Neural cell (in vitro differentiated cells): Measurements from ENCODE around the gene FREY1. TPM values are rescaled to one million over a fixed set of nuclear protein-coding genes. Genes with fewer than 3 reads are reported as not detected.

Source experiments
- H2AFZ ChIP-seq: fragments of 200-600, 300-800 bp; sonication (generic), shearing (Covaris generic); 2 replicates; pipeline ENCODE4 v1.6.0; 2014; ENCODE audit warnings: low read depth, mild to moderate bottlenecking, antibody characterized with exemption, low read length, moderate library complexity
- H3F3A ChIP-seq: fragments of 200-600 bp; shearing (Covaris generic); 2 replicates; pipeline ENCODE4 v1.6.1; 2016; ENCODE audit warnings: mild to moderate bottlenecking, moderate library complexity, mixed read lengths, antibody characterized with exemption, low read length; ENCODE audit not compliant: insufficient read depth, poor library complexity, severe bottlenecking
- H3K27ac ChIP-seq: fragments of 200-600, 300-800 bp; sonication (generic), shearing (Covaris generic); 2 replicates; pipeline ENCODE4 v1.5.1; 2014; ENCODE audit warnings: mild to moderate bottlenecking, low read length, moderate library complexity
- H3K27me3 ChIP-seq: fragments of 300-800, 200-600 bp; sonication (generic), shearing (Covaris generic); 2 replicates; pipeline ENCODE4 v1.6.0; 2014; ENCODE audit warnings: mild to moderate bottlenecking, low read depth, low read length, moderate library complexity; ENCODE audit not compliant: insufficient read depth
- H3K36me3 ChIP-seq: fragments of 300-800, 200-600 bp; sonication (generic), shearing (Covaris generic); 2 replicates; pipeline ENCODE4 v1.5.1; 2014; ENCODE audit warnings: mild to moderate bottlenecking, antibody characterized with exemption, low read length, moderate library complexity; ENCODE audit not compliant: insufficient read depth
- H3K4me2 ChIP-seq: fragments of 300-800, 200-600 bp; sonication (generic), shearing (Covaris generic); 2 replicates; pipeline ENCODE4 v1.6.0; 2014; ENCODE audit warnings: mild to moderate bottlenecking, low read length
- H3K4me3 ChIP-seq: fragments of 300-800, 200-600 bp; sonication (generic), shearing (Covaris generic); 2 replicates; pipeline ENCODE4 v1.5.1; 2014; ENCODE audit warnings: mild to moderate bottlenecking, low read length, moderate library complexity
- H3K79me2 ChIP-seq: fragments of 200-600 bp; shearing (Covaris generic); replicated peaks from 2 replicates; pipeline ENCODE4 v1.6.0; 2014; ENCODE audit warnings: mild to moderate bottlenecking, low read length, moderate library complexity; ENCODE audit not compliant: insufficient read depth
- H3K9ac ChIP-seq: fragments of 300-800, 200-600 bp; sonication (generic), shearing (Covaris generic); 2 replicates; pipeline ENCODE4 v1.6.1; 2016; ENCODE audit warnings: mild to moderate bottlenecking, low read length, mixed read lengths
- H3K9me2 ChIP-seq: fragments of 200-600 bp; shearing (Covaris generic); 2 replicates; pipeline ENCODE4 v1.6.1; 2016; ENCODE audit warnings: mild to moderate bottlenecking, low read length, mixed read lengths; ENCODE audit not compliant: insufficient read depth
- H3K9me3 ChIP-seq: fragments of 200-600, 300-800 bp; sonication (generic), shearing (Covaris generic); 2 replicates; pipeline ENCODE4 v1.6.1; 2016; ENCODE audit warnings: mild to moderate bottlenecking, mixed run types, low read length, moderate library complexity, mixed read lengths
- H4K20me1 ChIP-seq: fragments of 200-600 bp; shearing (Covaris generic); 2 replicates; pipeline ENCODE4 v1.6.1; 2016; ENCODE audit warnings: mild to moderate bottlenecking, mixed run types; ENCODE audit not compliant: insufficient read depth
- EP300 ChIP-seq: fragments of 450-650 bp; conservative IDR thresholded peaks from 2 replicates; pipeline ENCODE4 v1.6.1; 2014; ENCODE audit warnings: antibody characterized with exemption, mild to moderate bottlenecking, moderate library complexity; ENCODE audit not compliant: poor library complexity, severe bottlenecking
- EZH2 ChIP-seq: fragments of 200-600, 300-800 bp; shearing (Covaris generic), sonication (generic); IDR thresholded peaks from 2 replicates; pipeline ENCODE4 v1.6.1; 2014; ENCODE audit warnings: antibody characterized with exemption, low read length, borderline replicate concordance, mild to moderate bottlenecking; ENCODE audit not compliant: insufficient read depth, poor library complexity, severe bottlenecking
- MXI1 ChIP-seq: fragments of 450-650 bp; conservative IDR thresholded peaks from 2 replicates; pipeline ENCODE4 v1.6.1; 2014; ENCODE audit warnings: antibody characterized with exemption, mild to moderate bottlenecking; ENCODE audit not compliant: poor library complexity, severe bottlenecking
- RAD21 ChIP-seq: fragments of 450-650 bp; conservative IDR thresholded peaks from 2 replicates; pipeline ENCODE4 v1.6.1; 2014; ENCODE audit warnings: antibody characterized with exemption, mild to moderate bottlenecking, moderate library complexity
- REST ChIP-seq: IDR thresholded peaks from 2 replicates; pipeline ENCODE4 v1.6.1; 2012; ENCODE audit warnings: borderline replicate concordance
- TAF1 ChIP-seq: IDR thresholded peaks from 2 replicates; pipeline ENCODE4 v1.6.1; 2012; ENCODE audit warnings: low read depth
- polyA plus RNA-seq: library from polyadenylated mRNA; depleted of rRNA; stranded (reverse); fragments of >200 nt; gene quantifications from 2 replicates; pipeline ENCODE4 v1.2.3, GENCODE V29; 2014
- TF ChIP-seq, protein P1 (sequence below): fragments of 450-650 bp; IDR thresholded peaks from 2 replicates; pipeline ENCODE4 v1.5.1; 2014; ENCODE audit warnings: antibody characterized with exemption, mild to moderate bottlenecking, moderate library complexity; ENCODE audit not compliant: poor library complexity, severe bottlenecking

FREY1 gene
- polyA plus RNA-seq, 1 donor from 2014 or later, result not detected

DNA sequence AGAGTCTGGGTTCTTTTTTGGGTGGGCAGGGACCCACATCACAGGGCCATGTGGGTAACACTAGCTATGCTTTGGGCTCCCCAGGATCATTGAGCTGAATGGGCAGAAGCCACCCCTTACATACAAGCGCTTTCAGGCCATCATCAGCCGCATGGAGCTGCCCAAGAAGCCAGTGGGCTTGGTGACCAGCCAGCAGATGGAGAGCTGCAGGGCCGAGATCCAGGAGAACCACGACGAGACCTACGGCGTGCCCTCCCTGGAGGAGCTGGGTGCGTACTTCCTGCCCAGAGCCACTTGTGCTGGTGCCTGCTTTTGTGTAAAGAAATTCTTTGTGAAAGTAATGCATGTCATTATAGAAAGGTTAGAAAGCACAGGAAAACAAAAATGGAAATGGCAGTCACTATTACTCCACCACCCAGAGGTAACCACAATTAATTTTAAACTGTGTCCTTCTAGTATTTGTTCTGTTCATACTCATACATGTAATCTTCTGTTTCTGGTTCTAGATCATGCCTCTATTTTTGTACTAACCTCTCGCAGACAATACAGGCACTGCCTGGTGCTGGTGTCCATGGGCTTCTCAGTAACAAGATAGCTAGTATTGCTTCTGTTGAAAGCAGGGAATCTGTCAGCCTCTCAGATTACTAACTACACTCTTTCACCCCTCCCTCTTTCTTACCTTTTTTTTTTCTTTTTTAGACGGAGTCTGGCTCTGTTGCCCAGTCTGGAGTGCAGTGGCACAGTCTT, 46.1 kb downstream of the FREY1 start:
- Histone ChIP-seq H2AFZ (no peak overlapping the region), H4K20me1 (no peaks in the 10 kb centered on the region), H3K4me3 (no peak overlapping the region), H3K9ac (no peak overlapping the region), H3K9me2 (no peaks in the 10 kb centered on the region), H3K9me3 (no peaks in the 10 kb centered on the region), H3K36me3 (no peaks in the 10 kb centered on the region), H3K4me2 (no peak overlapping the region), H3K79me2 (no peaks in the 10 kb centered on the region), H3K27me3 (no peaks in the 10 kb centered on the region), H3F3A (peaks cover 8% of the 10 kb centered on the region), H3K27ac (no peak overlapping the region)
- no peak for TF ChIP-seq RAD21
- no peak for TF ChIP-seq EZH2
- TF ChIP-seq, protein P1, sequence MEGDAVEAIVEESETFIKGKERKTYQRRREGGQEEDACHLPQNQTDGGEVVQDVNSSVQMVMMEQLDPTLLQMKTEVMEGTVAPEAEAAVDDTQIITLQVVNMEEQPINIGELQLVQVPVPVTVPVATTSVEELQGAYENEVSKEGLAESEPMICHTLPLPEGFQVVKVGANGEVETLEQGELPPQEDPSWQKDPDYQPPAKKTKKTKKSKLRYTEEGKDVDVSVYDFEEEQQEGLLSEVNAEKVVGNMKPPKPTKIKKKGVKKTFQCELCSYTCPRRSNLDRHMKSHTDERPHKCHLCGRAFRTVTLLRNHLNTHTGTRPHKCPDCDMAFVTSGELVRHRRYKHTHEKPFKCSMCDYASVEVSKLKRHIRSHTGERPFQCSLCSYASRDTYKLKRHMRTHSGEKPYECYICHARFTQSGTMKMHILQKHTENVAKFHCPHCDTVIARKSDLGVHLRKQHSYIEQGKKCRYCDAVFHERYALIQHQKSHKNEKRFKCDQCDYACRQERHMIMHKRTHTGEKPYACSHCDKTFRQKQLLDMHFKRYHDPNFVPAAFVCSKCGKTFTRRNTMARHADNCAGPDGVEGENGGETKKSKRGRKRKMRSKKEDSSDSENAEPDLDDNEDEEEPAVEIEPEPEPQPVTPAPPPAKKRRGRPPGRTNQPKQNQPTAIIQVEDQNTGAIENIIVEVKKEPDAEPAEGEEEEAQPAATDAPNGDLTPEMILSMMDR, result no peak

- Histone ChIP-seq H3K9ac (no peak overlapping the region), H3K9me3 (no peaks in the 10 kb centered on the region), H3K36me3 (no peaks in the 10 kb centered on the region), H2AFZ (no peak overlapping the region), H3K4me3 (no peak overlapping the region), H3F3A (peaks cover 8% of the 10 kb centered on the region), H4K20me1 (no peaks in the 10 kb centered on the region), H3K27me3 (no peaks in the 10 kb centered on the region), H3K27ac (no peak overlapping the region), H3K79me2 (no peaks in the 10 kb centered on the region), H3K9me2 (no peaks in the 10 kb centered on the region), H3K4me2 (no peak overlapping the region)
- TF ChIP-seq TAF1 (no peak), REST (no peak), MXI1 (no peak), EP300 (no peak), RAD21 (no peak), EZH2 (no peak)
- TF ChIP-seq, protein P1, result no peak
Measured at GRCh38 chr11:45860348-45860747, 46.7 kb downstream of the FREY1 start.
